ENCODE data around the gene L3MBTL3. TPM values are rescaled to one million over a fixed set of nuclear protein-coding genes. Genes with fewer than 3 reads are reported as not detected.

L3MBTL3 gene
- total and polyA plus RNA-seq, 9 donors, result 6.5 to 17.9 (median 13.5) TPM

DNA sequence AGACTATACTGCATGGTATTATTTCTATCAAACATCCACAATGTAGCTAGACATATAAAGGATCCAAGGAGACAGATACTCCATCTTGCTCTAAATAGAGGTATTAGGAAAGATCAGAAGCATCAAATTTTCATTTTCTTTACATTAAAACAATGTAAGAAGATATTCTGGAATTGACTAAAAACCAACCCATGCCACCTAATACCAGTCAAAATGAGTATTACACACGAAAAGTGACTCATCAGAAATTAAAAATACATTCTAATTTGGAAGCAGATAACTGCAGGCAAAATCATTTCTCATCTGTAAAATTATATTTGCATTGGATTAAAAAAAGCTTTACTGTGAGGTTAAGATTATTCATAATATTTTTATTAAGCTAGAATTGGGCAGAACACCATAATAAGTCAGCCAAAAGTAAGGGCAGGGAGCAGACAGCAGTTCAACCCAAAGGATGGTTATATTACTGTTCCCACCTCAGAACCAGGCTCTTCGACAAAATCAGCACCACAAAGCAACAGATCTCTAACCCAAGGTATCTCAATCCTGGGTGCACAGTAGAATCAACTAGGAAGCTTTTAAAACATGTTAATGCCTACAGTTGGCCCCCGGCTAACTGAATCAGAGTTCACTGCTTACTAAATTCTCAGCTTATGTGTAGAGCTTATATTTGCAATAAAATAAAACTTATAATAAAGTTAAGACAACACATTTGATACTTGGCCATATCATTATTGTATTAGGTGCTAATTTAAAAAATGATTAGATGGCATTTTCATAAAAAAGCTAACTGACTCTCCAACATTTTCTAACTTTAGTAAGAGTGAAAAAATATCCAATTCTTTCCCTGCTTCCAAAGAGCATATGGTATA, 169.2 kb downstream of the L3MBTL3 start:
- H3K27me3 ChIP-seq, result no peaks in the 10 kb centered on the region
- H3K27ac ChIP-seq, result no peak overlapping the region
- intact Hi-C loops (cut with DNase I), result no loop called here
- no peak for TF ChIP-seq EP300 (IDR thresholded peaks at IDR 0.05)
- no peak for TF ChIP-seq CTCF (IDR thresholded peaks at IDR 0.05)
- no peak for TF ChIP-seq POLR2A (IDR thresholded peaks at IDR 0.05)
- no peaks in the 10 kb centered on the region for H3K36me3 ChIP-seq
- no peak for DNase-seq
- no peaks in the 10 kb centered on the region for H3K4me1 ChIP-seq (ENCODE audit: insufficient read depth)
- 90 to 92% (median 90%) methylated on average over 3 of the region's 3 CpGs for WGBS, 3 donors
- no peak overlapping the region for H3K4me3 ChIP-seq
- no peaks in the 10 kb centered on the region for H3K9me3 ChIP-seq

- Histone ChIP-seq H3K4me3 (no peak overlapping the region), H3K27ac (no peak overlapping the region), H3K27me3 (no peaks in the 10 kb centered on the region), H3K36me3 (no peaks in the 10 kb centered on the region), H3K4me1 (ENCODE audit: insufficient read depth) (no peaks in the 10 kb centered on the region), H3K9me3 (no peaks in the 10 kb centered on the region)
- TF ChIP-seq CTCF (IDR thresholded peaks at IDR 0.05), result no peak
- no peak for TF ChIP-seq POLR2A (IDR thresholded peaks at IDR 0.05)
- no peak for TF ChIP-seq EP300 (IDR thresholded peaks at IDR 0.05)
- WGBS, 3 donors, result 81 to 85% (median 84%) methylated on average over 6 of the region's 6 CpGs
- DNase-seq, result no peak
- intact Hi-C loops (cut with DNase I), result no loop called here
These were observed 170.0 kb downstream of the L3MBTL3 start for GRCh38 chr6:130188207-130188899.

- DNase-seq, result no peak
- Histone ChIP-seq H3K27me3 (no peaks in the 10 kb centered on the region), H3K36me3 (no peaks in the 10 kb centered on the region), H3K4me1 (ENCODE audit: insufficient read depth) (no peaks in the 10 kb centered on the region), H3K27ac (no peak overlapping the region), H3K9me3 (no peaks in the 10 kb centered on the region), H3K4me3 (no peak overlapping the region)
- TF ChIP-seq POLR2A (IDR thresholded peaks at IDR 0.05), result no peak
- no peak for TF ChIP-seq EP300 (IDR thresholded peaks at IDR 0.05)
- no peak for TF ChIP-seq CTCF (IDR thresholded peaks at IDR 0.05)
- intact Hi-C loops (cut with DNase I), result no loop called here
- WGBS, 3 donors, result 85 to 90% (median 88%) methylated on average over 8 of the region's 8 CpGs
These were observed 171.4 kb downstream of the L3MBTL3 start for GRCh38 chr6:130189531-130190397.

Other genes with a start within 250 kb of the L3MBTL3 start
- gene TMEM244, start 157.3 kb upstream of the L3MBTL3 start, total RNA-seq, result not detected
- not detected for gene TMEM244, start 157.3 kb upstream of the L3MBTL3 start, polyA plus RNA-seq
- gene SAMD3, start 204.4 kb downstream of the L3MBTL3 start, total RNA-seq, result 1 to 10 TPM in 6 of 7 donors, under 1 TPM in 1; 0.81 to 7.4 (median 2.9) TPM
- gene SAMD3, start 204.4 kb downstream of the L3MBTL3 start, polyA plus RNA-seq, result 1 to 10 TPM; 2.0 to 2.7 TPM